ENCODE data around the gene PWWP3B. TPM values are rescaled to one million over a fixed set of nuclear protein-coding genes. Genes with fewer than 3 reads are reported as not detected.
A peak's percentile ranks its signal among the peaks of the same experiment; 100 is the strongest.
"Not testable (repeated sequence)": the region's sequence is repeated elsewhere in the genome, so short reads cannot be mapped to it uniquely, and the experiment has no call there.

The PWWP3B gene
- total and polyA plus RNA-seq, 11 donors: 1.9 to 14.7 (median 9.5) TPM

- Histone ChIP-seq H3K4me1 (peaks cover 0 to 4% (median 0%) of the 10 kb centered on the region in 12 donors), H3K27ac (peak overlapping the region in 4 of 12 donors; percentile 30 to 59 (median 44)), H3K36me3 (no peaks in the 10 kb centered on the region), H3K9me3 (no peaks in the 10 kb centered on the region), H3K27me3 (peaks cover 0 to 8% (median 0%) of the 10 kb centered on the region in 9 donors), H3K4me3 (peak overlapping the region in 11 of 12 donors; percentile 2 to 54 (median 42))
- TF ChIP-seq CTCF (IDR thresholded peaks at IDR 0.05) (no peak), POLR2A (IDR thresholded peaks at IDR 0.05) (no peak)
- DNase-seq (peak; percentile 67 to 85 (median 71)), ATAC-seq (peak; percentile 89 to 95 (median 94))
- intact Hi-C loops (cut with DNase I): loop anchor here in 3 of 10 donors (10.0 kb wide), 1 partner anchor 217 kb away; no protein-coding TSS in a partner anchor
- 7 to 34% (median 20%) methylated on average over 22 of the region's 22 CpGs for WGBS, 4 donors
Measured at GRCh38 chrX:106177106-106177981, 9.2 kb downstream of the PWWP3B start.

GRCh38 chrX:106177982-106178321 lies 9.8 kb downstream of the PWWP3B start:
- peak overlapping the region in 8 of 12 donors; percentile 20 to 54 (median 42) for H3K4me3 ChIP-seq
- no peaks in the 10 kb centered on the region for H3K36me3 ChIP-seq
- ATAC-seq (peak in 2 of 4 donors; percentile 41 to 42), DNase-seq (no peak)
- no peak for TF ChIP-seq CTCF (IDR thresholded peaks at IDR 0.05)
- TF ChIP-seq POLR2A (IDR thresholded peaks at IDR 0.05): no peak
- peaks cover 0 to 8% (median 0%) of the 10 kb centered on the region in 9 donors for H3K27me3 ChIP-seq
- H3K4me1 ChIP-seq: peaks cover 0 to 4% (median 0%) of the 10 kb centered on the region in 12 donors
- intact Hi-C loops (cut with DNase I): loop anchor here in 3 of 10 donors (10.0 kb wide), 1 partner anchor 217 kb away; no protein-coding TSS in a partner anchor
- H3K27ac ChIP-seq: no peak overlapping the region
- H3K9me3 ChIP-seq: no peaks in the 10 kb centered on the region
- 40 to 52% (median 45%) methylated on average over 4 of the region's 4 CpGs for WGBS, 4 donors

- H3K4me1 ChIP-seq: peaks cover 0 to 4% (median 0%) of the 10 kb centered on the region in 12 donors
- intact Hi-C loops (cut with DNase I): loop anchor here in 3 of 10 donors (10.0 kb wide), 1 partner anchor 216 kb away; no protein-coding TSS in a partner anchor
Measured at GRCh38 chrX:106178826-106179225, 10.7 kb downstream of the PWWP3B start.

GRCh38 chrX:106183685-106184084 lies 15.6 kb downstream of the PWWP3B start:
- H3K36me3 ChIP-seq; ATAC-seq; H3K27ac ChIP-seq; H3K27me3 ChIP-seq; H3K4me3 ChIP-seq; intact Hi-C loops (cut with DNase I); H3K4me1 ChIP-seq: not testable (repeated sequence)
- WGBS, 4 donors: 43 to 67% (median 55%) methylated on average over 6 of the region's 6 CpGs
- peak in 1 of 5 donors; percentile 25 for DNase-seq
- peaks cover 0 to 23% (median 0%) of the 10 kb centered on the region in 12 donors for H3K9me3 ChIP-seq

More at GRCh38 chrX:106178826-106179225, 10.7 kb downstream of the PWWP3B start:
- H3K9me3 ChIP-seq: no peaks in the 10 kb centered on the region
- no peak for DNase-seq
- no peak overlapping the region for H3K4me3 ChIP-seq
- ATAC-seq: no peak
- H3K27ac ChIP-seq: no peak overlapping the region
- no peak for TF ChIP-seq POLR2A (IDR thresholded peaks at IDR 0.05)
- peak in 1 of 12 donors; percentile 20 for TF ChIP-seq CTCF (IDR thresholded peaks at IDR 0.05)
- peaks cover 0 to 8% (median 0%) of the 10 kb centered on the region in 9 donors for H3K27me3 ChIP-seq
- WGBS, 4 donors: 54 to 60% (median 55%) methylated on average over 5 of the region's 5 CpGs
- H3K36me3 ChIP-seq: no peaks in the 10 kb centered on the region

Data from heart left ventricle (tissue), 16 donors.